ENCODE results near the gene RFTN1.
A peak's percentile ranks its signal among the peaks of the same experiment; 100 is the strongest.

The RFTN1 gene

GRCh38 chr3:16382845-16383244 lies 130.7 kb downstream of the RFTN1 start:
- H3K9me3 ChIP-seq (ENCODE audit: control extremely low read depth in 1 of 5, control insufficient read depth in 4 of 5, insufficient read depth in 2 of 5, low read depth in 1 of 5, low read length in 4 of 5), result peaks cover 0 to 21% (median 6%) of the 10 kb centered on the region in 5 experiments
- no peaks in the 10 kb centered on the region for H3K27me3 ChIP-seq (replicated peaks in 2 of 5; ENCODE audit: control insufficient read depth in 4 of 5, insufficient read depth in 5 of 5, low read length in 4 of 5)
- CTCF ChIA-PET, result interaction anchor here (0.7 kb wide), 1 partner anchor 12 kb away, joined by 3 read pairs; no protein-coding TSS in a partner anchor
- peaks cover 0 to 32% (median 14%) of the 10 kb centered on the region in 4 experiments for H3K36me3 ChIP-seq (ENCODE audit: control insufficient read depth in 4 of 4, insufficient read depth in 4 of 4, low read length in 3 of 4)
- DNase-seq, result no peak
- peaks cover 0 to 7% (median 0%) of the 10 kb centered on the region in 4 experiments for H3K4me1 ChIP-seq (ENCODE audit: control extremely low read depth in 1 of 4, control insufficient read depth in 4 of 4, insufficient read depth in 4 of 4, low read length in 3 of 4)
- POLR2A ChIA-PET, result no interaction called here
- no peak overlapping the region for H3K4me3 ChIP-seq (ENCODE audit: control insufficient read depth in 1 of 7, extremely low read depth in 1 of 7, insufficient read depth in 4 of 7, low read depth in 2 of 7, low read length in 6 of 7)
- 100% methylated on average over 5 of the region's 5 CpGs for WGBS (ENCODE audit: insufficient coverage)
- H3K27ac ChIP-seq (ENCODE audit: insufficient read depth in 1 of 2, low read depth in 1 of 2, low read length in 2 of 2, poor library complexity in 1 of 2, severe bottlenecking in 2 of 2), result no peak overlapping the region

- WGBS (ENCODE audit: insufficient coverage), result 100% methylated on average over 1 of the region's 4 CpGs
- DNase-seq, result no peak
- Histone ChIP-seq H3K27ac (ENCODE audit: insufficient read depth in 1 of 2, low read depth in 1 of 2, low read length in 2 of 2, poor library complexity in 1 of 2, severe bottlenecking in 2 of 2) (no peak overlapping the region), H3K4me1 (ENCODE audit: control extremely low read depth in 1 of 4, control insufficient read depth in 4 of 4, insufficient read depth in 4 of 4, low read length in 3 of 4) (peaks cover 0 to 2% (median 0%) of the 10 kb centered on the region in 4 experiments), H3K9me3 (ENCODE audit: control extremely low read depth in 1 of 5, control insufficient read depth in 4 of 5, insufficient read depth in 2 of 5, low read depth in 1 of 5, low read length in 4 of 5) (peaks cover 0 to 23% (median 6%) of the 10 kb centered on the region in 5 experiments), H3K36me3 (ENCODE audit: control insufficient read depth in 4 of 4, insufficient read depth in 4 of 4, low read length in 3 of 4) (peaks cover 7 to 46% (median 22%) of the 10 kb centered on the region in 4 experiments), H3K4me3 (ENCODE audit: control insufficient read depth in 1 of 7, extremely low read depth in 1 of 7, insufficient read depth in 4 of 7, low read depth in 2 of 7, low read length in 6 of 7) (no peak overlapping the region), H3K27me3 (replicated peaks in 2 of 5; ENCODE audit: control insufficient read depth in 4 of 5, insufficient read depth in 5 of 5, low read length in 4 of 5) (no peaks in the 10 kb centered on the region)
- ChIA-PET CTCF (interaction anchor here (0.6 kb wide), 1 partner anchor 54 kb away, joined by 3 read pairs; no protein-coding TSS in a partner anchor), POLR2A (no interaction called here)
These were observed 132.1 kb downstream of the RFTN1 start for GRCh38 chr3:16381426-16381825.

GRCh38 chr3:16380421-16380820 lies 133.1 kb downstream of the RFTN1 start:
- no peak for DNase-seq
- no peak overlapping the region for H3K4me3 ChIP-seq (ENCODE audit: control insufficient read depth in 1 of 7, extremely low read depth in 1 of 7, insufficient read depth in 4 of 7, low read depth in 2 of 7, low read length in 6 of 7)
- H3K4me1 ChIP-seq (ENCODE audit: control extremely low read depth in 1 of 4, control insufficient read depth in 4 of 4, insufficient read depth in 4 of 4, low read length in 3 of 4), result peaks cover 0 to 5% (median 2%) of the 10 kb centered on the region in 4 experiments
- peaks cover 0 to 23% (median 6%) of the 10 kb centered on the region in 5 experiments for H3K9me3 ChIP-seq (ENCODE audit: control extremely low read depth in 1 of 5, control insufficient read depth in 4 of 5, insufficient read depth in 2 of 5, low read depth in 1 of 5, low read length in 4 of 5)
- CTCF ChIA-PET, result interaction anchor here (1.3 kb wide), 1 partner anchor 10 kb away, joined by 4 read pairs; no protein-coding TSS in a partner anchor
- peaks cover 10 to 55% (median 24%) of the 10 kb centered on the region in 4 experiments for H3K36me3 ChIP-seq (ENCODE audit: control insufficient read depth in 4 of 4, insufficient read depth in 4 of 4, low read length in 3 of 4)
- no peaks in the 10 kb centered on the region for H3K27me3 ChIP-seq (replicated peaks in 2 of 5; ENCODE audit: control insufficient read depth in 4 of 5, insufficient read depth in 5 of 5, low read length in 4 of 5)
- POLR2A ChIA-PET, result no interaction called here
- WGBS (ENCODE audit: insufficient coverage), result 100% methylated on average over 1 of the region's 1 CpG
- H3K27ac ChIP-seq (ENCODE audit: insufficient read depth in 1 of 2, low read depth in 1 of 2, low read length in 2 of 2, poor library complexity in 1 of 2, severe bottlenecking in 2 of 2), result no peak overlapping the region

- peak; percentile 10 to 36 (median 11) for DNase-seq
- Histone ChIP-seq H3K4me1 (ENCODE audit: control extremely low read depth in 1 of 4, control insufficient read depth in 4 of 4, insufficient read depth in 4 of 4, low read length in 3 of 4) (peaks cover 0 to 5% (median 2%) of the 10 kb centered on the region in 4 experiments), H3K4me3 (ENCODE audit: control insufficient read depth in 1 of 7, extremely low read depth in 1 of 7, insufficient read depth in 4 of 7, low read depth in 2 of 7, low read length in 6 of 7) (no peak overlapping the region), H3K36me3 (ENCODE audit: control insufficient read depth in 4 of 4, insufficient read depth in 4 of 4, low read length in 3 of 4) (peaks cover 10 to 60% (median 23%) of the 10 kb centered on the region in 4 experiments), H3K27ac (ENCODE audit: insufficient read depth in 1 of 2, low read depth in 1 of 2, low read length in 2 of 2, poor library complexity in 1 of 2, severe bottlenecking in 2 of 2) (no peak overlapping the region), H3K27me3 (replicated peaks in 2 of 5; ENCODE audit: control insufficient read depth in 4 of 5, insufficient read depth in 5 of 5, low read length in 4 of 5) (no peaks in the 10 kb centered on the region), H3K9me3 (ENCODE audit: control extremely low read depth in 1 of 5, control insufficient read depth in 4 of 5, insufficient read depth in 2 of 5, low read depth in 1 of 5, low read length in 4 of 5) (peaks cover 0 to 23% (median 6%) of the 10 kb centered on the region in 5 experiments)
- ChIA-PET CTCF (interaction anchor here (1.2 to 1.3 kb wide), 2 partner anchors 11 to 12 kb away, joined by 3 to 4 read pairs; no protein-coding TSS in a partner anchor), POLR2A (no interaction called here)
- WGBS (ENCODE audit: insufficient coverage), result 45% methylated on average over 2 of the region's 2 CpGs
These were observed 133.7 kb downstream of the RFTN1 start for GRCh38 chr3:16379838-16380237.

- Histone ChIP-seq H3K4me3 (ENCODE audit: control insufficient read depth in 1 of 7, extremely low read depth in 1 of 7, insufficient read depth in 4 of 7, low read depth in 2 of 7, low read length in 6 of 7) (no peak overlapping the region), H3K27me3 (replicated peaks in 2 of 5; ENCODE audit: control insufficient read depth in 4 of 5, insufficient read depth in 5 of 5, low read length in 4 of 5) (no peaks in the 10 kb centered on the region), H3K9me3 (ENCODE audit: control extremely low read depth in 1 of 5, control insufficient read depth in 4 of 5, insufficient read depth in 2 of 5, low read depth in 1 of 5, low read length in 4 of 5) (peaks cover 0 to 23% (median 6%) of the 10 kb centered on the region in 5 experiments), H3K4me1 (ENCODE audit: control extremely low read depth in 1 of 4, control insufficient read depth in 4 of 4, insufficient read depth in 4 of 4, low read length in 3 of 4) (peaks cover 0 to 5% (median 2%) of the 10 kb centered on the region in 4 experiments), H3K27ac (ENCODE audit: insufficient read depth in 1 of 2, low read depth in 1 of 2, low read length in 2 of 2, poor library complexity in 1 of 2, severe bottlenecking in 2 of 2) (no peak overlapping the region), H3K36me3 (ENCODE audit: control insufficient read depth in 4 of 4, insufficient read depth in 4 of 4, low read length in 3 of 4) (peaks cover 10 to 68% (median 24%) of the 10 kb centered on the region in 4 experiments)
- WGBS (ENCODE audit: insufficient coverage), result 100% methylated on average over 2 of the region's 3 CpGs
- CTCF ChIA-PET, result interaction anchor here (1.2 to 1.3 kb wide), 2 partner anchors 11 to 13 kb away, joined by 3 to 4 read pairs; no protein-coding TSS in a partner anchor
- POLR2A ChIA-PET, result no interaction called here
- no peak for DNase-seq
These were observed 134.6 kb downstream of the RFTN1 start for GRCh38 chr3:16378920-16379319.

- Histone ChIP-seq H3K27ac (ENCODE audit: insufficient read depth in 1 of 2, low read depth in 1 of 2, low read length in 2 of 2, poor library complexity in 1 of 2, severe bottlenecking in 2 of 2) (no peak overlapping the region), H3K9me3 (ENCODE audit: control extremely low read depth in 1 of 5, control insufficient read depth in 4 of 5, insufficient read depth in 2 of 5, low read depth in 1 of 5, low read length in 4 of 5) (peaks cover 0 to 23% (median 6%) of the 10 kb centered on the region in 5 experiments), H3K36me3 (ENCODE audit: control insufficient read depth in 4 of 4, insufficient read depth in 4 of 4, low read length in 3 of 4) (peaks cover 10 to 68% (median 23%) of the 10 kb centered on the region in 4 experiments), H3K4me3 (ENCODE audit: control insufficient read depth in 1 of 7, extremely low read depth in 1 of 7, insufficient read depth in 4 of 7, low read depth in 2 of 7, low read length in 6 of 7) (peak overlapping the region in 1 of 7 experiments; percentile 16), H3K27me3 (replicated peaks in 2 of 5; ENCODE audit: control insufficient read depth in 4 of 5, insufficient read depth in 5 of 5, low read length in 4 of 5) (no peaks in the 10 kb centered on the region), H3K4me1 (ENCODE audit: control extremely low read depth in 1 of 4, control insufficient read depth in 4 of 4, insufficient read depth in 4 of 4, low read length in 3 of 4) (peaks cover 0 to 5% (median 2%) of the 10 kb centered on the region in 4 experiments)
- CTCF ChIA-PET, result interaction anchor here (1.2 kb wide), 1 partner anchor 13 kb away, joined by 3 read pairs; no protein-coding TSS in a partner anchor
- DNase-seq, result peak in 1 of 3 donors; percentile 10
- POLR2A ChIA-PET, result no interaction called here
- WGBS (ENCODE audit: insufficient coverage), result no CpG with 5 or more reads among the region's 3 CpGs
These were observed 135.1 kb downstream of the RFTN1 start for GRCh38 chr3:16378415-16378814.

- Histone ChIP-seq H3K27me3 (replicated peaks in 2 of 5; ENCODE audit: control insufficient read depth in 4 of 5, insufficient read depth in 5 of 5, low read length in 4 of 5) (no peaks in the 10 kb centered on the region), H3K4me1 (ENCODE audit: control extremely low read depth in 1 of 4, control insufficient read depth in 4 of 4, insufficient read depth in 4 of 4, low read length in 3 of 4) (peaks cover 0 to 5% (median 2%) of the 10 kb centered on the region in 4 experiments), H3K27ac (ENCODE audit: insufficient read depth in 1 of 2, low read depth in 1 of 2, low read length in 2 of 2, poor library complexity in 1 of 2, severe bottlenecking in 2 of 2) (no peak overlapping the region), H3K9me3 (ENCODE audit: control extremely low read depth in 1 of 5, control insufficient read depth in 4 of 5, insufficient read depth in 2 of 5, low read depth in 1 of 5, low read length in 4 of 5) (peaks cover 0 to 23% (median 6%) of the 10 kb centered on the region in 5 experiments), H3K4me3 (ENCODE audit: control insufficient read depth in 1 of 7, extremely low read depth in 1 of 7, insufficient read depth in 4 of 7, low read depth in 2 of 7, low read length in 6 of 7) (no peak overlapping the region), H3K36me3 (ENCODE audit: control insufficient read depth in 4 of 4, insufficient read depth in 4 of 4, low read length in 3 of 4) (peaks cover 10 to 70% (median 23%) of the 10 kb centered on the region in 4 experiments)
- DNase-seq, result no peak
- ChIA-PET CTCF (no interaction called here), POLR2A (no interaction called here)
- WGBS (ENCODE audit: insufficient coverage), result 97% methylated on average over 13 of the region's 15 CpGs
These were observed 135.6 kb downstream of the RFTN1 start for GRCh38 chr3:16377847-16378302.
